AML-193 (cell line): ENCODE data around the gene RCOR2.
"Not testable (repeated sequence)": the region's sequence is repeated elsewhere in the genome, so short reads cannot be mapped to it uniquely, and the experiment has no call there.

Source experiments
- DNase-seq, 2 experiments: peaks; one replicate each; lab custom pipeline; 2025; lab: John Stamatoyannopoulos, UW

Gene RCOR2

DNA sequence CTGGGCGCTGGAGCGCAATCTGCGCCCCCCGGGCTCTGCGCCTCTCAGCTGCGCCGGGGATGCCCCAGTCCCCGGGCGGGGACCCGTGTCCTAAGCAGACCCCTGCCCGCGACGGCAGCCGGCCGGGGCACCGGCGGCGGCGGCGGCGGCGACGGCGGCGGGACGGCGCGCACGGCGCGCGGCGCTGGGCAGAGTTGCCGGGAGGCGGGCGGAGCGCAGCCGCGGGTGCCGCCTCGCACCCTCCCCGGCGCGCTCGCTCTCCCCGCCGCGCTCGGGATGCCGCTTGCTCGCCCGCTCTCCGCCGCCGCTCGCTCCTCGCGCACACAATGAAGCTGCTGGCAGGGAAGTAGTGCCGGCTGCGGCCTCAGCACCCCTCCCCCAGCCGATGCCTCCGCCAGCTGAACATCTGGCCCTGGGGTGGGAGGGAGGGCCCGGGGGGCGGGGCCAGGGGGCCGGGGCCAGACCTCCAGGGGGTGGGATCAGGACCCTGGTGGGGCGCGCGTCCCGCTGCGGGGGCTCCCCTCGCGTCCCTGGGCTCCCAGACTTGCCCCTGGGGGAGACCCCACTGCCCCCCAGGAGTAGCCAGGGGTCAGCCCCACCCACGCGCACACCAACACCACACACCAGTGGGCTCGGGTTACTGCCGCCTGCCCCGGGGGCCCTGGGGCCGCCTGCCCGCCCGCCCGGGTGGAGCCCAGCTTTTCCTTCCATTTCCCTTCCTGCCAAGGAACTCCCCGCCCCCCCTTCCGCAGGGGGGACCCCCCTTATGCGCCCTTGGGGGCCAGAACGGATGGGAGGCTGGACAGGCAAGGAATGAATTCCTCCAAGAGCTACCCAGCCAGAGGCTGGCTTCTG is at the start of gene RCOR2:
RCOR2 (minus strand) TSS at position 328 of the 855 bp plus-strand sequence. CDS start 708 bp downstream, outside the sequence.
- peak in 1 of 2 experiments; percentile 24 for DNase-seq

- DNase-seq = no peak
These were observed 49.5 kb upstream of the RCOR2 start for GRCh38 chr11:63966444-63966843.

- DNase-seq = not testable (repeated sequence)
These were observed 46.9 kb upstream of the RCOR2 start for GRCh38 chr11:63963895-63964294.

DNA sequence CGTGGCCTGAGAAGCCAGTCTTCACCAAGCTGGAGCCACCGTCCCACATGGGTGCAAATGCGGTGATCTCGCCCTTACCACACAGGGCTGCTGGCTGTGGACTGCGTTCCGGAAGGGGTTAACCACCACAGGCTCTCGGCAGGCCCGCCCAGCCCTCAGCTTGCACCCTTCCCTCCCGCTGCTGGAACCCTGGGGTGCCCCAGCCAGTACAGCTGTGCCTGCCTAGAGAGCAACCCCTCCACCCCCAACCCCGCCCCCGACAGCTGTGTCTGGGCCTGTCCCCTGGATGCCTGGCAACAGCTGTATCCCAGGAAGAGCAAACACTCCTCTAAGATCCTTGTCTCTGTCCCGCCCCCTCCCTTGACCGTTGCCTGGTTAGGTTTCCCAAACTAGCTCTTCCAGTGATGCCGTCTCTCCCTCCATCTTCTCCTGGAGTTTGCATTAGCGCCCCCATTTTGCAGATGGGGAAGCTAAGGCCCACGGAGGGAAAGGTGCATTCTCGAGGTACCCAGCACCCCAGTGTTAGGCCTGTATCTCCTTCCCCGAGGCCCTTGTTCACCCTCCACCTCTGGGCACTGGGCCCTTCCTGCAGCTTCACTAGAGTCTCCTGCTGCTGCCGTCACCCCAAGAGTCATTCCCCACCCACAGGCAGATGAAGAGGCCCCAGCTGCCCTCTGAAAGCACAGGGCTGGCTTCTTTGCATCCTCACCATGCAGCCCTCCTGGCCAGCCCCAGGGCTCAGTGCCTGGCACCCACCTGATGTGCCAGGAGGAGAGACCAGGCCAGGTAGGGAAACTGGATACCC is 44.8 kb upstream of the RCOR2 start:
- no peak for DNase-seq

- DNase-seq = no peak
These were observed 41.0 kb upstream of the RCOR2 start for GRCh38 chr11:63958008-63958407.

GRCh38 chr11:63952570-63952969 is 35.6 kb upstream of the RCOR2 start:
- no peak for DNase-seq

GRCh38 chr11:63951779-63952536 is 35.0 kb upstream of the RCOR2 start:
- no peak for DNase-seq

- DNase-seq = peak; percentile 35 to 62
These were observed 28.7 kb upstream of the RCOR2 start for GRCh38 chr11:63945477-63946163.

DNA sequence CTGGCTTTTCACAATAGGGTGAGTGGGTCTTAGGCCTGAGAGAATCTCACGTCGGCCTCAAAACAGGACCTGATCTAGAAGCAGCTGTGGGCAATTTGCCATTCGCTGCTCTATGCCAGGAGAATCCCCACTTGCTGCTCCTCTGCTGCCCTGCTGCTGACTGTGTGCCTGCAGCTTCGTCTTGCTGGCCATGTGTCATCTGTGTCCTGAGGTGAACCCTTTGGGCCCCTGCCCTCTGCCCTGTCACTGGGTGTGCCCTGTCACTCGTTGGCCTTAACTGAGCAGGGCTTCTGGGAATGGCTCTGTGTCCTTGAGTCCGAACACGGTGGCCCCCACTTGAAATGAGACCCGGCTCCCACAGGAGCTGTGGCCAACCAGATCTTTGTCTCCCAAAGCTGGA is 28.0 kb upstream of the RCOR2 start:
- no peak for DNase-seq

- DNase-seq = no peak
These were observed 25.8 kb upstream of the RCOR2 start for GRCh38 chr11:63942803-63943202.

GRCh38 chr11:63941901-63942300 is 24.9 kb upstream of the RCOR2 start:
- no peak for DNase-seq

DNA sequence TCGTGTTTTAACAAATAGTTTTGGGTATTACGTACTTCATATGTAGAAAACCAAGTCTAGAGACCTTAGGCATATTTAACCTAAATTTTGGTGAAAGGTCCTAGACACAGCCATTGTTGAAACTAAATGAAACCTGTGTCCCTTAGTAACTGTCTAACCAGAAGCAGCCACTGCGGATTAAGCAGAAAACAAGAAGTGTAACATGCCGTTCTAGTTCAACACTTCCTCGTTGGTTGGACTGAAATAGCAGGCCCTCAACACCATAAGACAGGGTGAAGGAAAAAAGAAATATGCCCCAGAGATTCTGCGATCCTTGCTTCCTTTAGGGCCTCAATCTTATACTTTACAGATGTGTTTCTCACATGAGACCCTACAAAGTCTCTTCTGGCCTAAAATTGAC is 23.8 kb upstream of the RCOR2 start:
- DNase-seq = peak; percentile 68 to 75

- DNase-seq = no peak
These were observed 22.5 kb upstream of the RCOR2 start for GRCh38 chr11:63939397-63939891.

DNA sequence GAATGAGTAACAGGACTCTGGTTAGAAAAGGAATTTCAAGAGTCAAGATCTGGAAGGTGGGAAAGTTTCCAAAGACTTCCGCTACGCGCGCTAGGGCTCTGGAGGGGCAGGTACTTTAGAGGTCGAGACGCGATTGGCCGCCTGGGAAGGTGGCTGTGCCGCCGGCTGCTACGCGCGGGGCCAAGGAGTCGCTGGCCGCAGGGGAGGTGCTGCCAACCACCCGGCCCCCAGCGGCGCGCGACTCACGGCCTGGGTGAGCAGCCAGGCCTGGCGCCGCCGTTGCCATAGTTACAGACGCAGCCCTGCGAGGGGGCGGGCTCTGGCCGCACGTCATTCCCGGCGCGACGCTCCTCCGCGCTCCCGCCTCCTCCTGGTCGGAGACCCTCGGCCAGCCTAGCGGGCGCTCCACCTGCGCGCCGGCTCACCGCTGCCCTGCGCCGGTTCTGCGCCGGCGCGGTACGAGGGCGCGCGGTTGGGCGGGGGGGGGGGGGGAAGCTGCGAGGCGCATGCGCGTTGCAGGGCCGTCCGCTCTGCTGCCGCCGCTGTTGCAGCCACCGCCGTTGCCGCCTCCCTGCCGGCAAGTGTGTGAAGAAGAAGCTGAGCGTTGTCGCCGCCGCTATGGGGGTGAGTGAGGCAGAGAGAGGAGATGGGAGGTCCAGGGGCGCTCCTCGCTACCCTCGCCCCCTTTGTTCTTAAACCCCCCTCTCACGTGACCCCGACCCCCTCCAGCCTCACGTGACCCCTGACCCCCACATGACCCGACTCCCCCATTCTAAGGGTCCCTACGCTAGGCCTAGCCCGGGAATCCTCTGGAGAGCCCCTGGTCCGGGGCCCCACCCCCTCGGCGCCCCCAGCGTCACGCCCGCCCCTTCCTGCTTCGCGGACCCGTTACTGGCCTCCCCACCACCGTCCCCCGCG is 21.8 kb upstream of the RCOR2 start, which contains the start of gene NAA40:
NAA40 (plus strand) TSS at position 524 of the 918 bp plus-strand sequence; CDS start at position 619, 95 bp downstream.
- peak; percentile 93 to 94 for DNase-seq

- no peak for DNase-seq
These were observed 20.9 kb upstream of the RCOR2 start for GRCh38 chr11:63937713-63938478.

GRCh38 chr11:63933459-63933858 is 16.5 kb upstream of the RCOR2 start:
- no peak for DNase-seq

- no peak for DNase-seq
These were observed 14.9 kb upstream of the RCOR2 start for GRCh38 chr11:63931876-63932275.

GRCh38 chr11:63931045-63931444 is 14.1 kb upstream of the RCOR2 start:
- no peak for DNase-seq

DNA sequence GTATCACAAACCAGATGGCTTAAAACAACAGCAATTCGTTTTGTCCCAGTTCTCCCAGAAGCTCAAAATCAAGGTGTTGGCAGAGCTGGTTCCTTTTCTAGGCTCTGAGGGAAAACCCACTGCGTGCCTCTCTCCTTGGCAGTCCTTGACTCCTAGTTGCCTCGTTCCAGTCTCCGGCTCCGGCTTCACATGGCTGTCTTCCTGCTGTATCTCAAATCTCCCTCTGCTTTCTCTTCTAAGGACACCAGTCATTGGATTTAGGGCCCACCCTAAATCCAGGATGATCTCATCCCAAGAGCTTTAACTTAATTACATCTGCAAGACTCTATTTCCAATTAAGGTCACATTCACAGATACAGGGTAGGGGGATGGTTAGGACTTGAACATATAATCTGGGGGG is 12.7 kb upstream of the RCOR2 start:
- DNase-seq = no peak
